SIG-M5 treated with dmso at 0.1 percent for 504 hours (cell line): Measurements from ENCODE around the gene SLU7.
"Not testable (repeated sequence)": the region's sequence is repeated elsewhere in the genome, so short reads cannot be mapped to it uniquely, and the experiment has no call there.

ENCODE experiments used
- DNase-seq: peaks from one replicate; lab custom pipeline; 2025; ENCODE audit not compliant: unreplicated experiment; lab: John Stamatoyannopoulos, UW

Gene SLU7

GRCh38 chr5:160451281-160451680 is 32.4 kb upstream of the SLU7 start:
- no peak for DNase-seq

GRCh38 chr5:160450164-160450932 is 31.5 kb upstream of the SLU7 start:
- no peak for DNase-seq

GRCh38 chr5:160449458-160449857 is 30.6 kb upstream of the SLU7 start:
- DNase-seq, result no peak

- DNase-seq, result no peak
Observed at GRCh38 chr5:160448886-160449285, 30.0 kb upstream of the SLU7 start.

GRCh38 chr5:160445751-160446150 is 26.9 kb upstream of the SLU7 start:
- no peak for DNase-seq

- DNase-seq, result no peak
Observed at GRCh38 chr5:160445132-160445531, 26.3 kb upstream of the SLU7 start.

GRCh38 chr5:160444407-160444806 is 25.5 kb upstream of the SLU7 start:
- no peak for DNase-seq

- DNase-seq, result no peak
Observed at GRCh38 chr5:160442824-160443431, 24.0 kb upstream of the SLU7 start.

- no peak for DNase-seq
Observed at GRCh38 chr5:160441311-160441781, 22.5 kb upstream of the SLU7 start.

GRCh38 chr5:160439205-160439600 is 20.3 kb upstream of the SLU7 start:
- peak; percentile 69 for DNase-seq

GRCh38 chr5:160438316-160439204 is 19.7 kb upstream of the SLU7 start:
- peak; percentile 83 for DNase-seq

- no peak for DNase-seq
Observed at GRCh38 chr5:160437271-160437670, 18.4 kb upstream of the SLU7 start.

GRCh38 chr5:160436661-160437060 is 17.8 kb upstream of the SLU7 start:
- not testable (repeated sequence) for DNase-seq

- no peak for DNase-seq
Observed at GRCh38 chr5:160436017-160436416, 17.1 kb upstream of the SLU7 start.

- no peak for DNase-seq
Observed at GRCh38 chr5:160435532-160435931, 16.7 kb upstream of the SLU7 start.

- no peak for DNase-seq
Observed at GRCh38 chr5:160434022-160434531, 15.2 kb upstream of the SLU7 start.

GRCh38 chr5:160432787-160433186 is 13.9 kb upstream of the SLU7 start:
- DNase-seq, result no peak

GRCh38 chr5:160432196-160432595 is 13.3 kb upstream of the SLU7 start:
- DNase-seq, result no peak

GRCh38 chr5:160427607-160428006 is 8.7 kb upstream of the SLU7 start:
- no peak for DNase-seq

GRCh38 chr5:160423099-160423498 is 4.2 kb upstream of the SLU7 start:
- DNase-seq, result no peak

- DNase-seq, result peak; percentile 94
Observed at GRCh38 chr5:160421625-160422258, 2.9 kb upstream of the SLU7 start, which contains the start of gene PTTG1. Gene PTTG1, plus strand, starts transcription at chr5:160421855. Its CDS starts 458 bp downstream, at chr5:160422313.
